ENCODE data around the gene MAP1B.

DNA sequence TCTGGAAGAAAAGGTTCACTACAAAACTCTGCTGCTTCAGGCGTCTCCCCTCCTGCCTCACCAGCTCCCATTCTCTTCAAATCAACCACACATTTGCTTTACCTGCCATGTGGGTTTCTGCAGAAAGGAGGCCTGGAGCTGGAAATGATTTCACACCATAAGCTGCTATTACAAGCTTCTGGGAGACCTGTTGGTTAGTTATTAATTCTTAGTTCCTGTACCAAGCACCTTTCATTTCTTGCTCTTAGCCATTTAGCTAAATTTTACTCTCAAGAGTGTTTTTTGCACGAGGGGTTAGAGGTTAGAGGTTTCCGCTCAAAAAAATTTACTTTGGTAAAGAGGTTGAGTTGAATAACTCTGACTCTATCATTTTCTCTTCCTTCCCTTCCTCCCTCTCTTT, 70.3 kb downstream of the MAP1B start:
- TF ChIP-seq POLR2A (IDR thresholded peaks at IDR 0.05) (no peak), POLR2AphosphoS5 (IDR thresholded peaks at IDR 0.05) (no peak)
- TF ChIP-seq, protein P1, sequence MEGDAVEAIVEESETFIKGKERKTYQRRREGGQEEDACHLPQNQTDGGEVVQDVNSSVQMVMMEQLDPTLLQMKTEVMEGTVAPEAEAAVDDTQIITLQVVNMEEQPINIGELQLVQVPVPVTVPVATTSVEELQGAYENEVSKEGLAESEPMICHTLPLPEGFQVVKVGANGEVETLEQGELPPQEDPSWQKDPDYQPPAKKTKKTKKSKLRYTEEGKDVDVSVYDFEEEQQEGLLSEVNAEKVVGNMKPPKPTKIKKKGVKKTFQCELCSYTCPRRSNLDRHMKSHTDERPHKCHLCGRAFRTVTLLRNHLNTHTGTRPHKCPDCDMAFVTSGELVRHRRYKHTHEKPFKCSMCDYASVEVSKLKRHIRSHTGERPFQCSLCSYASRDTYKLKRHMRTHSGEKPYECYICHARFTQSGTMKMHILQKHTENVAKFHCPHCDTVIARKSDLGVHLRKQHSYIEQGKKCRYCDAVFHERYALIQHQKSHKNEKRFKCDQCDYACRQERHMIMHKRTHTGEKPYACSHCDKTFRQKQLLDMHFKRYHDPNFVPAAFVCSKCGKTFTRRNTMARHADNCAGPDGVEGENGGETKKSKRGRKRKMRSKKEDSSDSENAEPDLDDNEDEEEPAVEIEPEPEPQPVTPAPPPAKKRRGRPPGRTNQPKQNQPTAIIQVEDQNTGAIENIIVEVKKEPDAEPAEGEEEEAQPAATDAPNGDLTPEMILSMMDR (IDR thresholded peaks at IDR 0.05) = no peak
